ENCODE results near the gene HOMEZ. TPM values are rescaled to one million over a fixed set of nuclear protein-coding genes. Genes with fewer than 3 reads are reported as not detected.

Gene HOMEZ
- total and polyA plus RNA-seq, 2 of the 8 experiments (the other 6 are each of a cell fraction or from before 2014, with no cell fraction given), result 9.1 to 15.9 TPM

DNA sequence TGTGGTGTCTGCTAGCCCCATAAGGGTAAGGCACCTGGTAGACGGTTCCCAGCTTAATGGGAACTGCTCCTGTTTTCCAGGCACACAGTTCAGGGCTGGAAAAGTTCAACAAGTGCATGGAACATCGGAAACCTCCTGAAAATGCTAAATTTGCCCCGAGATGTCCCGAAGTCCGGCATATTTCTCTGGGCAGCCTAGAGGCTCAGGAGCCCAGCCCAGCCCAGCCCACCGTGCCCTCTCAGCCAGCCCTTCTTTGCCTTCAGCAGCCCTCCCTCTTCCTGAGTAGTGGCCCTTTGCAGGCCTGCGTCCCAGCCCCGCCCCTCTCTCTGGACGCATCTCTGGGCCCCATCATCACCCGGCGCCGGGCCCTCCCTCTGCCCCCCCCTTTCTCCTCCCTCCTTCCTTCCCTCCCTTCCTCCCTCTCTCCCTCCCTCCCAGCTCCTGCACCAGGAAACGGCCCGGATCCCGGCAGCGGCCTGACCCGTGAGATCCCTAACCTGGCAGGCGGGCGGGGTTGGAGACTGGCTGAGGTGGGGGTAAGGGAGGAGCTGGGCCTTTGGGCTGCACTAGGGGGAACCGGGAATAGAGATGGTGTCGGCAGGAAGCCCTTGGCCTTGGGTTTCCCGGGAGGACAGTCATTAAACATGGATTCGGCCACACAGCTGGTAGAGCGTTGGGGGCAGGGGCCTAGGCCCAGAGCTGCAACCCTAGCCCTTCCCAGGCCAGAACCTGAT, 20.6 kb upstream of the HOMEZ start, which contains the start of gene BCL2L2 (continued):
- TF ChIP-seq TAF7 (optimal IDR thresholded peaks at IDR 0.05; ENCODE audit: borderline replicate concordance, low read depth, low read length) (peak; percentile 41), SP1 (IDR thresholded peaks at IDR 0.05; ENCODE audit: low read depth, low read length) (peak; percentile 35; the same call in 1 of the 2 replicates)

All from H1 (cell line).